Measurements from ENCODE around the gene PALLD. TPM values are rescaled to one million over a fixed set of nuclear protein-coding genes. Genes with fewer than 3 reads are reported as not detected.

PALLD gene
- total and polyA plus RNA-seq, 2 of the 8 experiments (the other 6 are each of a cell fraction or from before 2014, with no cell fraction given) = 10.5 to 25.0 TPM

- H4K5ac ChIP-seq (ENCODE audit: insufficient read length, low read depth, low read length) = no peak overlapping the region
- CTCF ChIA-PET (ENCODE audit: partially characterized antibody) = interaction anchor here (0.7 to 1.1 kb wide), 4 partner anchors 13 to 351 kb away, joined by 3 to 4 read pairs (median 4); no protein-coding TSS in a partner anchor
- no peaks in the 10 kb centered on the region for H3K79me2 ChIP-seq (ENCODE audit: control insufficient read depth in 1 of 2, insufficient read depth in 2 of 2, low read length in 2 of 2)
- H3K36me3 ChIP-seq (ENCODE audit: control insufficient read depth in 2 of 4, insufficient read depth in 4 of 4, low read length in 3 of 4) = no peaks in the 10 kb centered on the region
- H2AFZ ChIP-seq (ENCODE audit: low read length) = no peak overlapping the region
- 81% methylated on average over 1 of the region's 1 CpG; no CpG with 5 or more reads in 1 of the 2 experiments for WGBS, 2 experiments (ENCODE audit: extremely low coverage in 1 of 2, insufficient coverage in 1 of 2, insufficient read length in 1 of 2, insufficient replicate concordance in 2 of 2, low coverage in 1 of 2, low lambda C conversion rate in 2 of 2, missing lambda C conversion rate in 1 of 2)
- no peak for TF ChIP-seq CTCF (IDR thresholded peaks at IDR 0.05; ENCODE audit: control extremely low read depth in 1 of 3, insufficient read depth in 1 of 3, low read depth in 1 of 3, low read length in 3 of 3)
- no peak for TF ChIP-seq RBBP5 (IDR thresholded peaks at IDR 0.05; ENCODE audit: borderline replicate concordance, low read depth, low read length)
- no peak for TF ChIP-seq FOSL1 (IDR thresholded peaks at IDR 0.05; ENCODE audit: insufficient read depth, low read depth, low read length)
- no peak for TF ChIP-seq BACH1 (IDR thresholded peaks at IDR 0.05; ENCODE audit: low read length)
- no peak for TF ChIP-seq ASH2L (IDR thresholded peaks at IDR 0.05; ENCODE audit: low read length)
- TF ChIP-seq NANOG (IDR thresholded peaks at IDR 0.05; ENCODE audit: insufficient read depth, low read depth, low read length, poor library complexity, severe bottlenecking) = no peak
- TF ChIP-seq CBX8 (IDR thresholded peaks at IDR 0.05; ENCODE audit: borderline replicate concordance, low read depth, low read length) = no peak
- TF ChIP-seq GABPA (IDR thresholded peaks at IDR 0.05; ENCODE audit: borderline replicate concordance, insufficient read depth, low read length) = no peak
- TF ChIP-seq CEBPB (IDR thresholded peaks at IDR 0.05; ENCODE audit: low read depth, low read length) = no peak
- no peak for TF ChIP-seq CBX5 (IDR thresholded peaks at IDR 0.05; ENCODE audit: low read depth, low read length)
- no peak for TF ChIP-seq SRF (IDR thresholded peaks at IDR 0.05; ENCODE audit: low read depth, low read length)
- no peak for TF ChIP-seq CHD1 (IDR thresholded peaks at IDR 0.05; ENCODE audit: low read depth, low read length)
- no peak overlapping the region for H3K4me3 ChIP-seq (ENCODE audit: extremely low read depth in 1 of 4, insufficient read depth in 2 of 4, low read depth in 3 of 4, low read length in 4 of 4)
- no peak overlapping the region for H3K23ac ChIP-seq (ENCODE audit: insufficient read length)
- H2BK12ac ChIP-seq (ENCODE audit: low read depth, low read length) = no peak overlapping the region
- H3K27ac ChIP-seq (ENCODE audit: low read depth, low read length) = no peak overlapping the region
- H3K4me1 ChIP-seq (replicated peaks in 1 of 4; ENCODE audit: control insufficient read depth in 3 of 4, insufficient read depth in 4 of 4, low read length in 3 of 4) = no peaks in the 10 kb centered on the region
- H3K4me2 ChIP-seq (ENCODE audit: insufficient read depth in 1 of 2, low read depth in 2 of 2, low read length in 2 of 2) = no peak overlapping the region
- H3K27me3 ChIP-seq (replicated peaks in 1 of 4; ENCODE audit: control insufficient read depth in 3 of 4, extremely low read depth in 1 of 4, insufficient read depth in 3 of 4, low read length in 3 of 4) = no peaks in the 10 kb centered on the region
- H2BK5ac ChIP-seq (ENCODE audit: low read depth, low read length) = no peak overlapping the region
- no peaks in the 10 kb centered on the region for H3K23me2 ChIP-seq (ENCODE audit: low read depth, low read length)
- DNase-seq (ENCODE audit: low read depth in 1 of 2, low spot score in 2 of 2) (no peak), FAIRE-seq (no peak)
- no peak overlapping the region for H2BK15ac ChIP-seq (ENCODE audit: low read length)
- POLR2A ChIA-PET (ENCODE audit: partially characterized antibody) = no interaction called here
- H3K14ac ChIP-seq (ENCODE audit: insufficient read length) = no peak overlapping the region
- no peak overlapping the region for H3K4ac ChIP-seq (replicated peaks; ENCODE audit: insufficient read length, low read depth, low read length)
- no peak overlapping the region for H2BK120ac ChIP-seq (replicated peaks; ENCODE audit: low read depth, low read length)
- H2BK20ac ChIP-seq (ENCODE audit: low read length) = no peak overlapping the region
- H3K79me1 ChIP-seq (ENCODE audit: low read depth, low read length) = no peaks in the 10 kb centered on the region
- H3K56ac ChIP-seq (replicated peaks; ENCODE audit: insufficient read length, low read depth, low read length) = no peak overlapping the region
- H4K20me1 ChIP-seq (replicated peaks in 1 of 2; ENCODE audit: control insufficient read depth in 1 of 2, insufficient read depth in 2 of 2, low read length in 2 of 2) = no peaks in the 10 kb centered on the region
- no peak overlapping the region for H4K91ac ChIP-seq (replicated peaks; ENCODE audit: insufficient read length, low read length)
- H4K8ac ChIP-seq (ENCODE audit: extremely low read depth, insufficient read depth, low read length) = no peak overlapping the region
- no peaks in the 10 kb centered on the region for H3K9me3 ChIP-seq (ENCODE audit: insufficient read depth in 2 of 2, low read depth in 1 of 2, low read length in 1 of 2)
- H3K9ac ChIP-seq (replicated peaks in 1 of 4; ENCODE audit: extremely low read depth in 1 of 4, low read depth in 3 of 4, low read length in 3 of 4) = no peak overlapping the region
- H3K18ac ChIP-seq (ENCODE audit: extremely low read depth, low read length) = no peak overlapping the region
- H2AK5ac ChIP-seq (ENCODE audit: low read depth, low read length) = no peak overlapping the region
Observed at GRCh38 chr4:168592676-168593075, 95.8 kb downstream of the PALLD start.

All from H1 (cell line).